ENCODE measurements around the gene APOB.

Gene APOB

GRCh38 chr2:21019000-21019677 is 24.7 kb downstream of the APOB start:
- no peak for DNase-seq (ENCODE audit: low read depth)

- no peak for DNase-seq (ENCODE audit: low read depth)
These were observed 25.6 kb downstream of the APOB start for GRCh38 chr2:21018290-21018689.

GRCh38 chr2:21017748-21018276 is 26.1 kb downstream of the APOB start:
- no peak for DNase-seq (ENCODE audit: low read depth)

DNA sequence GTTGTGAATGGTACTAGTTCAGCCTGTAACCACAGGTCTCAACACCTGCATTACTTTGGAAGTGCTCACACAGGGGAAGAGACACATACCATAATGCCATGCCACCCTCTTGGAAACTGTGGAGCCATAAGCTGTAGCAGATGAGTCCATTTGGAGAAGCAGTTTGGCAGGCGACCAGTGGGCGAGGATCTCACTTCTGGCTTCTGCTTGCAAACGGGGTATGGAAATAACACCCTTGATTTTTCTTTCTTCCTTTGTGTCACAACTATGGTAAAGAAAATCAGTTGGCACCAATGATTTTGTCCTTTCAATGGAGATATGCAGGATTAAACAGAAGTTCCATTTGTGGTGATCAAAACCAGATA is 28.6 kb downstream of the APOB start:
- no peak for DNase-seq (ENCODE audit: low read depth)

DNA sequence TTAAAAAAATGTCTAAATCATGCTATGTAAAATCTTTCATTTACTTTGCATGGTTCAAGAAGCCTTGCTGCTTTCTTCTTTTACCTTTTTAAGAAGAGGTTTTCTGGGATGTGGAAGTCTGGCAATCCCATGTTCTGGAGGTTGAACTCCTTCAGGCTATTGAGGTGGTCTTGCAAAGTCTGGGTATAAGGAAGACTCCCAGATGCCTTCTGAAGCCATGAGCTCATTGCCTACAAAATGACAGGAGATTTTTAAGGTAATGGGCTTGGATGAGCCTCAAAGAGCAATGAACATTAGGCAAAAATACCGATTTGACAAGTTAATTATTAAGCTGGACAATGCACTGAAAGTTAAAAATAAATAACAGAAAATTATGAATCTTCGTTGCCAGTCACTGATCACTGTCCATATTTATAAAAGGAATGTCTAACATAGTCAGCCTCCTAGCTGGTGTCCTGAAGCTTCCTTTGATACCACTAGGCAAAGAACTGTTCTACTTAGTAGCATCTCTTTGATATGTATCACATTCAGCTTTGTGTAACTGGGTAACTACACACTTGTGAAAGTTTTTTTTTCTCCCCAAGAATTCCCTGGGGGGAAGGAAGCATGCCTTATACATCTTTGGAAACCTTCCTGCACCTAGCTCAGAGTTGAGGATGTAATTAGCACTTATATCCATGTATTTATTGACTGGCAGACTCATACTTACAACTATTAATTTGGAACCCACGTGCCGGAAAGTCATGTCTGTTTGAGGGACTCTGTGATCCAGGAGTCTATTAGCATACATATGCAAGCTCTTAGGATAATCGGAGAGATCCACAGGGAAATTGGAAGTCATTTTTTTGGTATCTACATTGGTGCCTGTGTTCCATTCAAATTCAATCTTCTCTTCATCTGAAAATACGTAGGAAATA is 29.3 kb downstream of the APOB start:
- DNase-seq (ENCODE audit: low read depth): no peak

DNA sequence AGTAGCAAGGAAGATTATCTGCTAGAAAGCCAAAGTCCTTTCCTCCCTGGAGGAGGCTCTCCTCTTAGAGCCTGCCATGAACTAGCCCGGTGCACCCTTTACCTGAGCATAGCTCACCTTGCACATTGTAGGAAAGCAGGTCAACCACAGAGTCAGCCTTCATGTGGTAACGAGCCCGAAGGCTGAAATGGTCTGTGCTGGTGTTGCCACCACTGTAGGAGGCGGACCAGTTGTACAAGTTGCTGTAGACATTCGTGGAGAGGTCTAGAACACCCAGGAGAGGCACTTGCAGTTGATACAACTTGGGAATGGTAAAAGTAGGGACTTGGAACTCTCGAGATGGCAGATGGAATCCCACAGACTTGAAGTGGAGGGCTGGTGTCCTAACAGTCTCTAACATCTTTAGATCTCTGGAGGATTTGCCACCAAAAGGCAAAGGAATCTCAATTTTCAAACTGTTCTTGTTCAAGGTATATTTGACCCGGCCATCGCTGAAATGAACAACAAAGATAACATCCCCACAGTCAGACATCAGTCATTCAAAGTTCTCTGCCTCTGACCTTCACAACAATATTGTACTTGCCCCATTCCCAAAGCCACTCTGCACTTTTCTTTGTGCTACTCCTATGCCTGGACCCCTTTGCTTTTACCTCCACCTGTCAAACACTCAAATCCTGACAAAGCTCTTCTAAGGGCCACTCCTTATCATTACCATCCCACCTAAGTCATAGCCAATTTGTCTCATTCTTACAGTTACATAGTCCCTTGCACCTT is 30.6 kb downstream of the APOB start:
- DNase-seq (ENCODE audit: low read depth): no peak

DNA sequence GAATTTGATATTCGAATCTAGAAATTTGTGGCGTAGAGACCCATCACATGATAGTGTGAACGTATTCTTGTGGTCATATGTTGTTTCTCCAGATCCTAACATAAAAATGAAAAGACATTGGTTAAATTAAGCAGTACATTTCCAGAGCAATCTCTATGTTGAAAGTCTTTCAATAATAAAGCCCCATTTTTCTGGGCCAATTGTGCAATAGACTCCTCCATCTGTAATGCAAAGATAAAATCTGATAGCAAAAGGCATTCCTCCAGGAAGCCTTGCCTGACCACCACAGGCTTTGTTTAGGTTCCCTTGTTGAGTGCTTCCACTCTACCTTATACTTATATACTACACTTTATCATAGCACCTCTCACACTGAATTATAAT is 31.3 kb downstream of the APOB start:
- DNase-seq (ENCODE audit: low read depth): no peak

- DNase-seq (ENCODE audit: low read depth): no peak
These were observed 31.9 kb downstream of the APOB start for GRCh38 chr2:21011876-21012556.

DNA sequence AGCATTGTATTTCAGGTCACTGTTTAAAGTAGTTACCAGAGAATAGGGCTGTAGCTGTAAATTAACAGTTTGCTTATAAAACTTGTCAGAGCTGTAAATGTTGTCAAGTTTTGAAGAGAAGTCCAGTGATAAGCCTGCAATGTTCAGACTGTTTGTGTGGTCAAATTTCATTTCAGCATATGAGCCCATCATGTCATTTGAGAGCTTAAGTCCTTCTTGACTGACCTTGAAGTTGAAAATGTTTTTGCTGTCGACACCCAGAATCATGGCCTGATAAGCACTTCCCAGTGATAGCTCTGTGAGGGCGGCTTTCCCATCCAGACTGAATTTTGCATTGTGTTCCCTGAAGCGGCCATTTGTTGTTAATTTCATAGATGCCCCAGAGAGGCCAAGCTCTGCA is 32.4 kb downstream of the APOB start:
- DNase-seq (ENCODE audit: low read depth): no peak

DNA sequence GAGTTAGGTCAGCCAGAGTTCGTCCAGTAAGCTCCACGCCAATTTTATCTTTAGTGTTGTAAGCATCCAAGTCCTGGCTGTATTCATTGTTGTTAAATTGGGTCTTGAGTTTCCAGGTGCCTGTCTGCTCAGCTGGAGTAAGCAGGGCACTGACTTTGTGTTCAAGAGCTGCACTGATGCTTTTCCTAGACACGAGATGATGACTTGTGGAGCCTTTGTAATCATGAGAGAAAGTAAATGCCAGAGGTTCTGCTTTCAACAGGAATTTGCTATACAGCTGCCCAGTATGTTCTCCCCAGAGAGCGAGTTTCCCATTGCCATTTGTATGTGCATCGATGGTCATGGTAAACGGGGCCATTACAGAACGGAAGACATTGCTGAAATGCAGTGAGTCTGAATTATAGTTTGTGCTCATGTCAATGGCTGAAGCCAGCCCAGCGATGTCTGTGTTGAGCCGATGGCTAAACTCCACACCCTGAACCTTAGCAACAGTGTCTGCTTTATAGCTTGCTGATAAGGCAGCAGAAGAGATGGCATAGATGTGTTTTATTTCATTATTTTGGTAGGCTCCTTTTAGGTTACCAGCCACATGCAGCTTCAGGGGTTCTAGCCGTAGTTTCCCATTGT is 32.9 kb downstream of the APOB start:
- no peak for DNase-seq (ENCODE audit: low read depth)

DNA sequence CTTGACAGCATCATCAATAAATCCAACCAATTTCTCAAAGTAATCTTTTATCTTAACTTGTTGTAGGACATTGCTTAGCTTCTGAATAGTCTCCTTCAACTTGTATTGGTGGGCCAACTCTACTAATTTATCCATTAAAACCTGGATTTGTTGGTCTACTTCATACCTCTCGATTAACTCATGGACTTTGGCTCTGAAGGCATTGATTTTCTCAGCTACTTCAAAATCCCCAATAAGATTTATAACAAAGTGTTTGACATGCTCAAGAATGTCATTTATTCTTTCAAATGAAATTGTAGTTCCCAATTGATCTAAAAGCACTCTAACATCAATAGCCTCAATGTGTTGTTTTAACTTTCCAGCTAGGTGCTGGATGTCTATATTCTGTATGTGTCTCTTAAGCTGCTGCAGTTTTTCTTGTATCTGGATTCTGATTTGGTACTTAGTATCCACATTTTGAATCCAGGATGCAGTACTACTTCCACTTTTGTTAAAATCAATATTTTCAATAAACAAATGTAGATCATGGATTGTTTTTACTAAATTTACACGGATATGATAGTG is 34.1 kb downstream of the APOB start:
- DNase-seq (ENCODE audit: low read depth): no peak

DNA sequence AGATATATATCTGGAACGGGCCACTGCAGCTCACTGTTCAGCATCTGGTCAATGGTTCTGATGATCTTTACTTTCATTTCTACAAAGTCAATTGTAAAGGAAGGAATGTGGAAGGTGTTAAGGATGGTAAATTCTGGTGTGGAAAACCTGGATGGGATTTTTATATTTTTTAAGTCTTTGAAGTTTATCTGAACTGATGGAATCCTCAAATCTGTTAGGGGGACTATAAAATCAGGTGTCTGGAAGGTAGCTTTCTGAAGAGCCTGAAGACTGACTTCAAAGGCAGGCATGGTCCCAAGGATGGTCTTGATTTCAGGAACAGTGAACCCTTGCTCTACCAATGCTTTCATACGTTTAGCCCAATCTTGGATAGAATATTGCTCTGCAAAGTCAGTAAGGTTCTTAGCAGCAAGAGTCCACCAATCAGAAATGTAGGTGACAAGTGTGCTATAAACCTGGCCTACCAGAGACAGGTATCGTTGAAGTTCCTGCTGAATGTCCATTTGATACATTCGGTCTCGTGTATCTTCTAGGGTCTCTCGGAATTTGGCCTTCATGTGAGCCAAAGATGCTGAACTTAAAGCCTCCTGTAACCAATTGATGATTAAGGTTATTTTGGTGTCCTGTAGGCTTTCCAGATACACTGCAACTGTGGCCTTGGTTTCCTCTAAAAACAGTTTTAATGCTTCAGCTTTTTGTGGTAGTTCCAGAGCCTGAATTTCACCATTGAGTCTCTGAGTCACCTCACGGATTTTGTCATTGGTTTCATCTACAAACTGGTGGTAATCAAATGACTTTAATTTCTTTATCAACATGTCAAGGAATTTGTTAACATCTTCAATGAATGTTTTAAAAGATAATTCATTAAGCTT is 34.8 kb downstream of the APOB start:
- no peak for DNase-seq (ENCODE audit: low read depth)

GRCh38 chr2:21008014-21008789 is 35.7 kb downstream of the APOB start:
- no peak for DNase-seq (ENCODE audit: low read depth)

DNA sequence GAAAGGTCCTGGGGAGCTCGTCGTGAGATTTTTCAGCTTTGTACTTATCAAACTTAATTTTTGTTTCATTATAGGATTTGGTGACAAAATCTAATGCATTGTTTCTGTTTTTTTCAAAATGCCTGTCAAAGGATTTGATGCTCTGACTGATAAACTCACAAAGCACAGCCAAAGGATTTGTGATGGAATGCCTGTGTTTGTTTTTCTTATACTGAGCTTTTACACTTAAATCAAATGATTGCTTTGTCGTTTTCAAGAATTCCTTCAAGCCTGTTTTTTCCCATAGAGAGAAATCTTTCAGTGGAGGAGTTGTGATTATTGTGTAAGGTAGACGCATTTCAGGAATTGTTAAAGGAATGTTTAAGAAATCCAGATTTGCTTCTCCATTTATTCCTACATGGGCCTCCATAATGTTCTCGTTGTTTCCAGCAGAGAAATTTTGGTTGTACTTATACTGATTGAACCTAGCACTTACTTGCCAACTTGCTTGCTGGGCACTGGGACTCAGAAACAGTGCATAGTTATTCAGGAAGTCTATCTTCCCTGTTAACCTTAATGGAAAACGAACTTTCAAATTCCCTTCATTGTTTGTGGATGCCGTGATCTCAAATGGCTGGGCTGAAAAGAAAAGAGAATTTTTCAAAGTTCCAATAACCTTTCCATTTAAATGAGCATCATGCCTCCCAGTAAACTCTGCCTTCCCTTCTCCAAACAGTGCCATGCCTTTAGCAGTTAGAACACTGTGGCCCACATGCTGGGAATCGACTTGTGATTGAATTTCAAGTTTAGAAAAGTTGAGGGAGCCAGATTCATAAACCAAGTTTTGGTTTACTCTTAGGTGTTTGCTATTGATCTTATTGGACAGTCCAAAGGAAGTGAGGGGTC is 36.5 kb downstream of the APOB start:
- no peak for DNase-seq (ENCODE audit: low read depth)

DNA sequence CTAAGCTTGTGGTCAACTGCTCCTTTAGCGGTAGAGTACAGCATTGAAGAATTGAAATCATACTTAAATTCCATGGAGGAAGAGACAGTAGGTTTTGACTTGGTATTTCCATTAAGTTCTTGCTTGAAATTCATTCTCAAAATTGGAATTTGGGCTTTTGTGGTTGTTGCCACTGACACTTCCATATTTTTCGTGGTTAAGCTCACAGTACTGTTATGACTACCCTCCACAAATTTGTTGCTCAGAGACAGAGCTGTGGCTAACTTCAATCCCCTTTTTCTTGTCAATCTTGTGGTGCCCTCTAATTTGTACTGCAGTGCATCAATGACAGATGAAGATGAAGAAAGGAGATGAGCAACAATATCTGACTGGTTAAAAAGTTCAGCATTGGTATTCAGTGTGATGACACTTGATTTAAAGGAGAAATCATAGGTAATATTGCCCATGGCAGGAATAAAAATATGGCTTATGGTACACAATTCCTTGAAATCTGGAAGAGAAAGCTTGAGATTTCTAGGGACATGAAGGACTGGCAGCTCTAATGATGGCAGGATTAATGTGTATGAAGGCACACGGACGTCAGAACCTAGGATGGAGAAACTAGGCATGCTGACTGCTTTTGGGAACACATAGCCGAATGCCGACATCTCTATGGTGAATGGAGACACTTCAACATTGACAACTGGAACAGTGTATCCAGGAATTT is 37.3 kb downstream of the APOB start:
- DNase-seq (ENCODE audit: low read depth): no peak

- DNase-seq (ENCODE audit: low read depth): no peak
These were observed 38.0 kb downstream of the APOB start for GRCh38 chr2:21005700-21006422.

- no peak for DNase-seq (ENCODE audit: low read depth)
These were observed 38.7 kb downstream of the APOB start for GRCh38 chr2:21005111-21005699.
